ENCODE measurements around the gene DUSP12. TPM values are rescaled to one million over a fixed set of nuclear protein-coding genes. Genes with fewer than 3 reads are reported as not detected.

DUSP12 gene
- total RNA-seq, 1 donor from 2014 or later, result 34.1 TPM

- Histone ChIP-seq H3K4me1 (peaks cover 15% of the 10 kb centered on the region), H3K9me3 (no peaks in the 10 kb centered on the region), H3K4me3 (no peak overlapping the region), H3K27ac (no peak overlapping the region), H3K36me3 (no peaks in the 10 kb centered on the region), H3K27me3 (no peaks in the 10 kb centered on the region)
- intact Hi-C loops (cut with DNase I), result no loop called here
- no peak for DNase-seq (ENCODE audit: extremely low spot score in 2 of 2)
- TF ChIP-seq POLR2A (IDR thresholded peaks at IDR 0.05), result no peak
- TF ChIP-seq, protein P1, sequence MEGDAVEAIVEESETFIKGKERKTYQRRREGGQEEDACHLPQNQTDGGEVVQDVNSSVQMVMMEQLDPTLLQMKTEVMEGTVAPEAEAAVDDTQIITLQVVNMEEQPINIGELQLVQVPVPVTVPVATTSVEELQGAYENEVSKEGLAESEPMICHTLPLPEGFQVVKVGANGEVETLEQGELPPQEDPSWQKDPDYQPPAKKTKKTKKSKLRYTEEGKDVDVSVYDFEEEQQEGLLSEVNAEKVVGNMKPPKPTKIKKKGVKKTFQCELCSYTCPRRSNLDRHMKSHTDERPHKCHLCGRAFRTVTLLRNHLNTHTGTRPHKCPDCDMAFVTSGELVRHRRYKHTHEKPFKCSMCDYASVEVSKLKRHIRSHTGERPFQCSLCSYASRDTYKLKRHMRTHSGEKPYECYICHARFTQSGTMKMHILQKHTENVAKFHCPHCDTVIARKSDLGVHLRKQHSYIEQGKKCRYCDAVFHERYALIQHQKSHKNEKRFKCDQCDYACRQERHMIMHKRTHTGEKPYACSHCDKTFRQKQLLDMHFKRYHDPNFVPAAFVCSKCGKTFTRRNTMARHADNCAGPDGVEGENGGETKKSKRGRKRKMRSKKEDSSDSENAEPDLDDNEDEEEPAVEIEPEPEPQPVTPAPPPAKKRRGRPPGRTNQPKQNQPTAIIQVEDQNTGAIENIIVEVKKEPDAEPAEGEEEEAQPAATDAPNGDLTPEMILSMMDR (IDR thresholded peaks at IDR 0.05), result no peak
- TF ChIP-seq POLR2AphosphoS5 (IDR thresholded peaks at IDR 0.05; ENCODE audit: insufficient read depth in 1 of 2, low read depth in 1 of 2), result no peak
Observed at GRCh38 chr1:161728376-161729226, 21.0 kb upstream of the DUSP12 start.

DNA sequence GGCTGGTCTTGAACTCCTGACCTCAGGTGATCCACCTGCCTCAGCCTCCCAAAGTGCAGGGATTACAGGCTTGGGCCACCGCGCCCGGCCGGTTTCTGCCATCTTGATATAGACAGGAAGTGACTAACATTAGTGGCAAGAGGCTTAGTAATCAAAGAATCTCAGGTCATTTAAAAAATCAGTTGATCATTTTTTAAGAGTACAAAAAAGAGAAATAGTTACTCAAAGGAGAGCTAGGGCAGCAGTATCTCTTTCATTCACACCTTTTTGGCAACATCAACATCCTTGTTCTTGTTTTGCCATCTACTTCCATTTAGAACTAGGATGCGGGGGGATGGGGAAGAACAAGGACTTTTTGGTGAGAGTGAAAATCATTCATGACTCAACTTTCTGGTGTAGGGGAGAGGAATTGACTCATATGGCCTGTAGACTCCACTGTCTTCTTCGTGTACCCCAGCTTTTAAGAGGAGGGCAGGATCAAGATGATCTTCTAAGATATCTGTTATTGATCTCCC, 19.5 kb upstream of the DUSP12 start:
- Histone ChIP-seq H3K4me3 (no peak overlapping the region), H3K27ac (no peak overlapping the region), H3K36me3 (no peaks in the 10 kb centered on the region), H3K9me3 (no peaks in the 10 kb centered on the region), H3K27me3 (no peaks in the 10 kb centered on the region), H3K4me1 (peaks cover 20% of the 10 kb centered on the region)
- no peak for DNase-seq (ENCODE audit: extremely low spot score in 2 of 2)
- TF ChIP-seq POLR2AphosphoS5 (IDR thresholded peaks at IDR 0.05; ENCODE audit: insufficient read depth in 1 of 2, low read depth in 1 of 2) (no peak), POLR2A (IDR thresholded peaks at IDR 0.05) (no peak)
- TF ChIP-seq, protein P1 (IDR thresholded peaks at IDR 0.05), result no peak
- intact Hi-C loops (cut with DNase I), result no loop called here

DNA sequence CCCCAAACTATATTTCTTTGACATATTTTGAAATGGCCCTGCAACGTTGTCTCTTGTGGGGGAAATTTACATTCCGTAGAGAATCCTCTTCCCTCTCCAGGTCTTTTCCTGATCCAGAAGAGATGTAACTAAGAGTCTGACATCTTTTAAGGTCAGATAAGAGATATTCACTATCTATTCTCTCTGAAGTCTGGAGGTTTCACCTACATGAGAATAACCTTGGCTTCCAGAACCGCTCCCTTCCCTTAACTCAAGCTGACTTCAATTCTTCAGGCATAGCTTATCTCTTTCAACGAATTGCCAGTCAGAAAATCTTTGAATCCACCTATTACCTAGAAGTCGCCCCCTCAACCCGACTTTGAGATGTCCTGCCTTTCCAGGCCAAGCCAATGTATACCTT, 18.3 kb upstream of the DUSP12 start:
- Histone ChIP-seq H3K36me3 (no peaks in the 10 kb centered on the region), H3K4me3 (no peak overlapping the region), H3K27ac (no peak overlapping the region), H3K27me3 (no peaks in the 10 kb centered on the region), H3K4me1 (peaks cover 10% of the 10 kb centered on the region), H3K9me3 (no peaks in the 10 kb centered on the region)
- no peak for TF ChIP-seq POLR2A (IDR thresholded peaks at IDR 0.05)
- intact Hi-C loops (cut with DNase I), result no loop called here
- DNase-seq (ENCODE audit: extremely low spot score in 2 of 2), result no peak

- Histone ChIP-seq H3K4me3 (no peak overlapping the region), H3K36me3 (no peaks in the 10 kb centered on the region), H3K27ac (no peak overlapping the region), H3K4me1 (peaks cover 9% of the 10 kb centered on the region), H3K27me3 (no peaks in the 10 kb centered on the region), H3K9me3 (no peaks in the 10 kb centered on the region)
- DNase-seq (ENCODE audit: extremely low spot score in 2 of 2), result no peak
- intact Hi-C loops (cut with DNase I), result no loop called here
- no peak for TF ChIP-seq POLR2A (IDR thresholded peaks at IDR 0.05)
- TF ChIP-seq, protein P1 (IDR thresholded peaks at IDR 0.05), result no peak
- TF ChIP-seq POLR2AphosphoS5 (IDR thresholded peaks at IDR 0.05; ENCODE audit: insufficient read depth in 1 of 2, low read depth in 1 of 2), result no peak
Observed at GRCh38 chr1:161731981-161732718, 17.4 kb upstream of the DUSP12 start.

DNA sequence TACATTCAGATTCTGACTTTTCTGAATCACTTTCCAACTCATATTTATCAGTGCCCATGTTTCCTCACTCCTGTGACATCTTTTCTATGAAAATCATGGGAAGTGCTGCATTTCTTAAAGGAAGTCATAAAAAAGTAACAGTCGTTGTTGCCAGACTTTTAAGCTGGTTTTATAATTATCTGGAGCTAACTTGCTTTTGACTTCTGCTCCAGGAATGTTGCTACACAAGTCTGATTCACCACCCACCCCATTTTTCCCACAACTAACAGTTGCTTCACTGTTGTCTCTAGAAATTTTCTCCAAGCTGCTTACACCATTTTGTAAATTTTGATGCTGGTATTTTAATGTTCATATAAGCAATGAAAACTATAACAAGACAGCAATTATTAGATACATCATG, 16.1 kb upstream of the DUSP12 start:
- TF ChIP-seq POLR2A (IDR thresholded peaks at IDR 0.05) (no peak), POLR2AphosphoS5 (IDR thresholded peaks at IDR 0.05; ENCODE audit: insufficient read depth in 1 of 2, low read depth in 1 of 2) (no peak)
- TF ChIP-seq, protein P1 (IDR thresholded peaks at IDR 0.05), result no peak
- DNase-seq (ENCODE audit: extremely low spot score in 2 of 2), result no peak
- no peak overlapping the region for H3K27ac ChIP-seq
- no peaks in the 10 kb centered on the region for H3K36me3 ChIP-seq
- no peaks in the 10 kb centered on the region for H3K9me3 ChIP-seq
- H3K4me3 ChIP-seq, result no peak overlapping the region
- intact Hi-C loops (cut with DNase I), result no loop called here
- H3K27me3 ChIP-seq, result no peaks in the 10 kb centered on the region
- H3K4me1 ChIP-seq, result peaks cover 5% of the 10 kb centered on the region

Data from vagina (tissue), 2 donors.